Activated naive CD4-positive, alpha-beta T cell treated with anti-CD3 and anti-CD28 coated beads, Interleukin-2, amount 10 ng/mL, durations not matched to agents 7 days and 5 days (primary cell): ENCODE results near the gene GNAT1.

Source experiments
- CTCF ChIA-PET: fragments of 350-600 bp; sonication (Branson Sonifier 250); formaldehyde crosslinking; loops from one replicate; lab custom pipeline; 2021; ENCODE audit warnings: antibody characterized with exemption; lab: Charles Lee
- DNase-seq: peaks from one replicate; pipeline ENCODE4 v3.0.0-alpha.2; 2020
- H3K27ac Mint-ChIP-seq: one replicate; pipeline ENCODE4 v1.8.0; 2021; ENCODE audit warnings: mild to moderate bottlenecking, moderate library complexity, mixed read lengths
- H3K27me3 Mint-ChIP-seq: one replicate; pipeline ENCODE4 v1.8.0; 2021; ENCODE audit warnings: mild to moderate bottlenecking, mixed read lengths
- H3K36me3 Mint-ChIP-seq: one replicate; pipeline ENCODE4 v1.8.0; 2021; ENCODE audit warnings: mixed read lengths
- H3K4me1 Mint-ChIP-seq: one replicate; pipeline ENCODE4 v1.8.0; 2021; ENCODE audit warnings: mixed read lengths
- H3K4me3 Mint-ChIP-seq: one replicate; pipeline ENCODE4 v1.8.0; 2021; ENCODE audit warnings: mild to moderate bottlenecking, moderate library complexity, mixed read lengths
- H3K9me3 Mint-ChIP-seq: one replicate; pipeline ENCODE4 v1.8.0; 2021; ENCODE audit warnings: mixed read lengths

Gene GNAT1

GRCh38 chr3:50167069-50167840, 24.2 kb upstream of the GNAT1 start:
- no peak overlapping the region for H3K27ac Mint-ChIP-seq

GRCh38 chr3:50167841-50168209, 23.6 kb upstream of the GNAT1 start:
- H3K4me3 Mint-ChIP-seq = no peak overlapping the region
- H3K4me1 Mint-ChIP-seq = no peaks in the 10 kb centered on the region
- no peaks in the 10 kb centered on the region for H3K36me3 Mint-ChIP-seq
- CTCF ChIA-PET = no interaction called here
- no peak overlapping the region for H3K27ac Mint-ChIP-seq
- no peak for DNase-seq
- peaks cover 18% of the 10 kb centered on the region for H3K27me3 Mint-ChIP-seq
- H3K9me3 Mint-ChIP-seq = no peaks in the 10 kb centered on the region

More at GRCh38 chr3:50167069-50167840, 24.2 kb upstream of the GNAT1 start:
- Mint-ChIP-seq H3K9me3 (no peaks in the 10 kb centered on the region), H3K27me3 (peaks cover 22% of the 10 kb centered on the region), H3K4me3 (no peak overlapping the region), H3K36me3 (no peaks in the 10 kb centered on the region), H3K4me1 (no peaks in the 10 kb centered on the region)
- no peak for DNase-seq
- CTCF ChIA-PET = no interaction called here

- Mint-ChIP-seq H3K27me3 (peaks cover 16% of the 10 kb centered on the region), H3K36me3 (no peaks in the 10 kb centered on the region), H3K27ac (no peak overlapping the region), H3K4me3 (no peak overlapping the region), H3K4me1 (no peaks in the 10 kb centered on the region), H3K9me3 (no peaks in the 10 kb centered on the region)
- CTCF ChIA-PET = no interaction called here
- DNase-seq = no peak
Measured at GRCh38 chr3:50168388-50168787, 23.0 kb upstream of the GNAT1 start.

GRCh38 chr3:50168791-50169190, 22.6 kb upstream of the GNAT1 start:
- peaks cover 12% of the 10 kb centered on the region for H3K27me3 Mint-ChIP-seq
- H3K27ac Mint-ChIP-seq = no peak overlapping the region
- H3K36me3 Mint-ChIP-seq = no peaks in the 10 kb centered on the region
- DNase-seq = no peak
- H3K9me3 Mint-ChIP-seq = no peaks in the 10 kb centered on the region
- CTCF ChIA-PET = interaction anchor here (1.5 kb wide), 1 partner anchor 13 kb away, joined by 4 read pairs; no protein-coding TSS in a partner anchor
- no peak overlapping the region for H3K4me3 Mint-ChIP-seq
- peaks cover 2% of the 10 kb centered on the region for H3K4me1 Mint-ChIP-seq

GRCh38 chr3:50169232-50169832, 22.1 kb upstream of the GNAT1 start:
- DNase-seq = no peak
- Mint-ChIP-seq H3K4me1 (peaks cover 2% of the 10 kb centered on the region), H3K27ac (no peak overlapping the region), H3K36me3 (no peaks in the 10 kb centered on the region), H3K4me3 (no peak overlapping the region), H3K27me3 (peaks cover 9% of the 10 kb centered on the region), H3K9me3 (no peaks in the 10 kb centered on the region)
- CTCF ChIA-PET = interaction anchor here (0.7 to 1.5 kb wide), 2 partner anchors 11 to 13 kb away, joined by 3 to 4 read pairs; no protein-coding TSS in a partner anchor

DNA sequence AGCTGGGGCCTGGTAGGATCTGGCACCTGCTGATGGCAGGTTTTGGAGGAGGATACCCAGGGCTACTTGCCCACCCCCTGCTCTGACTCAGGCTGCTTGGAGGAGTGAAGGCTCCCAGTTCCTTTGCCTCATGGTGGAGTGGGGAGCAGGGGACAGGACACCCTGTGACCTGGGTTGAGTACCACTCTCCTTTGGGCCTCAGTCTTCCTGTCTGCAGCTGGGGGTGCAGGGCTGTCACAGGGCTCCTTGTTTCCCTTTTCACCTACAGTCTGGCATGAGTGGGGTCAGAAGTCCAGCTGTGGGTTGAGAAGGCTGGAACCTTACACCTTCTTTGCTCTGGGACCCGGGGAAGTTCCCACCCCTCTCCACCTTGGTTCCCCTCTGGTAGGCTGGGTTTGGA, 21.6 kb upstream of the GNAT1 start:
- Mint-ChIP-seq H3K4me1 (peaks cover 2% of the 10 kb centered on the region), H3K4me3 (no peak overlapping the region), H3K27ac (no peak overlapping the region), H3K9me3 (no peaks in the 10 kb centered on the region), H3K36me3 (no peaks in the 10 kb centered on the region), H3K27me3 (peaks cover 9% of the 10 kb centered on the region)
- no peak for DNase-seq
- CTCF ChIA-PET = interaction anchor here (0.7 to 1.5 kb wide), 2 partner anchors 10 to 12 kb away, joined by 3 to 4 read pairs; no protein-coding TSS in a partner anchor

DNA sequence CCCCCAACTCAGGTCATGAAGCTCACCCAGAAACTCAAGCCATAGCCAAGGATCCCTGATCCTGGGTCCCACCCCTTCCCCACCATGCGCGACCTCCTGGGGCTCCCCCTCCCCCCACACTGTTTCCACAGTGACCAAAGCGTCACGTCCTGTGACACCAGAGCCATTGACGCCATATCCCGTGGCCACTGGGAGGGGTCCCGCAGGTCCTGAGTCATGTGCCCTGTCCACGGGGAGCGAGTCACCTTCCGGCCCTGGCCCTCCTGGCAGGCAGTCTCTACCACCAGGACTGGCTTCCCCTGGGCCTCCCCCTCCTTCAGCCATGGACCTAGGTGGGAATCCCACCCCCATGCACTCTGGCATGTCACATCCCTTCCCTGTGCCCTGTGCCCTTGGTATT, 20.7 kb upstream of the GNAT1 start:
- Mint-ChIP-seq H3K27ac (no peak overlapping the region), H3K9me3 (no peaks in the 10 kb centered on the region), H3K4me1 (peaks cover 2% of the 10 kb centered on the region), H3K36me3 (no peaks in the 10 kb centered on the region), H3K4me3 (no peak overlapping the region), H3K27me3 (peaks cover 9% of the 10 kb centered on the region)
- no peak for DNase-seq
- CTCF ChIA-PET = no interaction called here

DNA sequence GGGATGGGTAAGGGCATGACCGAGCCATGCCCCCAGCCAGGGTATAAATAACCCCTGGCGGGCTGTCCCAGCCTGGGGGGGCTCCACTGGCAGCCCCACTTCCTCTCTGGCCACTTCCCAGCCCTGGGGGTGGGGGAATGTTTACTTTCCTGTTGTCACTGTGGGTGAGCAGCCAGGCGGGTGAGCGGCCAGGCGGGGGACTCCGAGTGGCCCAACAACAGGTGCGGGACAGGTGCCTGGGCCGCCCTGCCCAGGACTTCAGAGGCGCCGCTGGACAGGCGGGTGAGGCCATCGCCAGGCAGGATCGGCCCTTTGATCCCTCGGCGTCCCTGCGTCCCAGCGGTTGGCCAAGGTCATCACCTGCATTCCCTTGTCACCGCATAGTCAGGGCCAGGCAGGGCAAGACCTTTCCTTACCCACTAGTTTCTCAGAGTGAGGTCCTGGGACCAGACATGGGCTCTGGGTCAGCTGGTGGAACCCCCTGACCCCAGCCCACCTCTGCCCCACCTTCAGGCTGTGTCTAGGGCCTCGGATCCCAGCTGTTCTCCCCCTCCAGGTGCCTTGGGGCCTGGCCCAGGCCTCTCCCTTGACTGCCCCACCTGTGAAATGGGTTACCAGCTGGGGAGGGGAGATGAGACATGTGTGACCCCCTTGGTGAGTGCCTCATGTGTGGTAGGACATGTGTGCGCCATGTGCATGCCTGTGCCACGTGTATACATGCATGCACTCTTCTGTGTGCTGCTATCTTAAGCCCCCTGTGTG, 19.7 kb upstream of the GNAT1 start:
- Mint-ChIP-seq H3K27me3 (peaks cover 4% of the 10 kb centered on the region), H3K9me3 (no peaks in the 10 kb centered on the region), H3K4me3 (no peak overlapping the region), H3K4me1 (peaks cover 2% of the 10 kb centered on the region), H3K36me3 (no peaks in the 10 kb centered on the region), H3K27ac (no peak overlapping the region)
- no peak for DNase-seq
- CTCF ChIA-PET = no interaction called here

- CTCF ChIA-PET = no interaction called here
- Mint-ChIP-seq H3K9me3 (no peaks in the 10 kb centered on the region), H3K36me3 (no peaks in the 10 kb centered on the region), H3K4me1 (peaks cover 2% of the 10 kb centered on the region), H3K4me3 (no peak overlapping the region), H3K27me3 (no peaks in the 10 kb centered on the region), H3K27ac (no peak overlapping the region)
- DNase-seq = no peak
Measured at GRCh38 chr3:50172626-50173220, 18.7 kb upstream of the GNAT1 start.

GRCh38 chr3:50173685-50174516, 17.5 kb upstream of the GNAT1 start:
- Mint-ChIP-seq H3K27ac (no peak overlapping the region), H3K9me3 (no peaks in the 10 kb centered on the region), H3K4me1 (peaks cover 2% of the 10 kb centered on the region), H3K4me3 (no peak overlapping the region), H3K27me3 (no peaks in the 10 kb centered on the region), H3K36me3 (no peaks in the 10 kb centered on the region)
- CTCF ChIA-PET = interaction anchor here (0.9 kb wide), 1 partner anchor 53 kb away, joined by 3 read pairs; no protein-coding TSS in a partner anchor
- DNase-seq = no peak

GRCh38 chr3:50174517-50174895, 16.9 kb upstream of the GNAT1 start:
- Mint-ChIP-seq H3K36me3 (no peaks in the 10 kb centered on the region), H3K9me3 (no peaks in the 10 kb centered on the region), H3K27ac (no peak overlapping the region), H3K4me1 (peaks cover 2% of the 10 kb centered on the region), H3K4me3 (no peak overlapping the region), H3K27me3 (no peaks in the 10 kb centered on the region)
- DNase-seq = no peak
- CTCF ChIA-PET = interaction anchor here (0.9 kb wide), 1 partner anchor 54 kb away, joined by 3 read pairs; no protein-coding TSS in a partner anchor

DNA sequence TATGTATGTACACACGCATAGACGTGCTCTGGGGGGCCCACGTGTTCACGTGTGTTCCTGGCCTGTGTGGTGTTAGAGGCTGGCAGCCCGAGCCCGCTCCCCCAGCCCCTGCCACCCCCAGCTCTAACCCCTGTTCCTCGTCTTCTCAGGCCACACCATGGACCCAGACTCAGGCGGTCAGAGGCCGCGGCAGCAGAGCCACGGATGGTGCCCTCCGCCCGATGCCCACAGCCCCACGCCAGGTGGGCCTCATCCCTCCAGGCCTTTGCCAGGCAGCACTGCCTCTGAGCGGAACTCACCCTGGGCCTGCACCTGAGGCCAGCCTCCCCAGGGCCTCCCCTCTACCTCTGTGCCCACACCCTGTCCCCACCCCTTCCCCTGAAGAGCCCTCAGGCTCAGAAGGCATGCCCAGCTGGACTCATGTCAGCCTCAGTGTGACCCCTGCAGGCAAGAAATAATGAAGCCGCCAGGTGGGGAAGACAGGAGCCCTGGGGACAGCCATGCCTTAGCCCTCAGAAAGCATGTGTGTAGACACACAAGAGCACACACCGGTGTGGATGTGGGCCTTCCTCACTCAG, 16.4 kb upstream of the GNAT1 start:
- CTCF ChIA-PET = interaction anchor here (0.9 kb wide), 1 partner anchor 55 kb away, joined by 3 read pairs; no protein-coding TSS in a partner anchor
- DNase-seq = no peak
- Mint-ChIP-seq H3K4me3 (no peak overlapping the region), H3K36me3 (no peaks in the 10 kb centered on the region), H3K27me3 (no peaks in the 10 kb centered on the region), H3K27ac (no peak overlapping the region), H3K4me1 (peaks cover 2% of the 10 kb centered on the region), H3K9me3 (no peaks in the 10 kb centered on the region)

- Mint-ChIP-seq H3K36me3 (no peaks in the 10 kb centered on the region), H3K9me3 (no peaks in the 10 kb centered on the region), H3K4me3 (no peak overlapping the region), H3K27ac (no peak overlapping the region), H3K4me1 (peaks cover 2% of the 10 kb centered on the region), H3K27me3 (no peaks in the 10 kb centered on the region)
- CTCF ChIA-PET = no interaction called here
- no peak for DNase-seq
Measured at GRCh38 chr3:50177346-50177745, 14.1 kb upstream of the GNAT1 start.
